DMS153 treated with DMSO at 0.1 percent for 48 hours (cell line): ENCODE measurements around the gene TMEM252.

Source experiments
- DNase-seq: peaks from one replicate; lab custom pipeline; 2025; ENCODE audit not compliant: unreplicated experiment; lab: John Stamatoyannopoulos, UW

TMEM252 gene, protein sequence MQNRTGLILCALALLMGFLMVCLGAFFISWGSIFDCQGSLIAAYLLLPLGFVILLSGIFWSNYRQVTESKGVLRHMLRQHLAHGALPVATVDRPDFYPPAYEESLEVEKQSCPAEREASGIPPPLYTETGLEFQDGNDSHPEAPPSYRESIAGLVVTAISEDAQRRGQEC

GRCh38 chr9:68540712-68541535, at the start of gene TMEM252:
Gene TMEM252 (minus strand): TSS chr9:68540883. CDS start chr9:68540814, 69 bp downstream.
- DNase-seq, result no peak

DNA sequence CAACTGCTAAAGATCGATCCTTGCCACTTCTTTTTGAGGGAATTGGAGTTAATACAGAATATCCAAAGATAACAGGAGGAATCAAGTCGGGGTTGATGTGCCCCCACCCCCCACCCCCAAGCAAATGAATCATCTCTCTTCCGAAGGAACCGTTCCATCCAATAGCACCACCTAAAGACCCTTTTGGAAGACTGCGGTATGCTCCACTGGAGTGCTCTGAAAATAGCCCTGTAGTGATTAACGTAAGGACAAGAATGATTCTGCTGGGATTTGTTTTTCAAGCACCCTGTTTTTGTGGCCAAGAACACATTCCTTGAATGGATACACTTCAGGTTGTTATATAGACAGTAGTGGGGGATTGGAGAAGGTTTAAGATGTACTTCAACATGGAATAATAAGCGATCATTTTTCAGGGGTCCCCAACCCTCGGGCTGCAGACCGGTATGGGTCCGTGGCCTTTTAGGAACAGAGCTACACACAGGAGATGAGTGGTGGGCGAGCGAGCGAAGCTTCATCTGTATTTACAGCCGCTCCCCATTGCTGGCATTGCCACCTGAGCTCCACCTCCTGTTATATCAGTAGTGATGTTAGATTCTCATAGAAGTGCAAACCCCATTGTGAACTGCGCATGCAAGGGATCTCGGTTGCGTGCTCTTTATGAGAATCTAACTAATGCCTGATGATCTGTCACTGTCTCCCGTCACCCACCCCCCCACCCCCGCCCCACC, 44.5 kb upstream of the TMEM252 start:
- no peak for DNase-seq

GRCh38 chr9:68584189-68585033, 43.7 kb upstream of the TMEM252 start:
- peak; percentile 93 for DNase-seq

DNA sequence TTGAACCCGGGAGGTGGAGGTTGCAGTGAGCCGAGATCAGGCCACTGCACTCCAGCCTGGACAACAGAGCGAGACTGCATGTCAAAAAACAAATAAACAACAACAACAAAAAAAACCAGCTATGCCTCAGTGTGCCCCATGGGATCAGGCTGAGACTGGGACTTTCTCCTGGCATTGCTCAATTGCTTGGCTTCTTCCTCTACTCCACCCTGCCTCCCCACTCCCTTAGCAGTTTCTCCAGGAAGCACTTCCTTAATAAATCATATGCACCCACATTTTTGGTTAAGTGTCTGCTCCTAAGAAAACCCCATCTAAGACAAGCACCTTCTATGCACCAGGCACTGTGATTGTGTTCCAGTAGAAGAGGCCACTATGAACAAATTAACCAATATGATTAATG, 41.0 kb upstream of the TMEM252 start:
- DNase-seq, result no peak

DNA sequence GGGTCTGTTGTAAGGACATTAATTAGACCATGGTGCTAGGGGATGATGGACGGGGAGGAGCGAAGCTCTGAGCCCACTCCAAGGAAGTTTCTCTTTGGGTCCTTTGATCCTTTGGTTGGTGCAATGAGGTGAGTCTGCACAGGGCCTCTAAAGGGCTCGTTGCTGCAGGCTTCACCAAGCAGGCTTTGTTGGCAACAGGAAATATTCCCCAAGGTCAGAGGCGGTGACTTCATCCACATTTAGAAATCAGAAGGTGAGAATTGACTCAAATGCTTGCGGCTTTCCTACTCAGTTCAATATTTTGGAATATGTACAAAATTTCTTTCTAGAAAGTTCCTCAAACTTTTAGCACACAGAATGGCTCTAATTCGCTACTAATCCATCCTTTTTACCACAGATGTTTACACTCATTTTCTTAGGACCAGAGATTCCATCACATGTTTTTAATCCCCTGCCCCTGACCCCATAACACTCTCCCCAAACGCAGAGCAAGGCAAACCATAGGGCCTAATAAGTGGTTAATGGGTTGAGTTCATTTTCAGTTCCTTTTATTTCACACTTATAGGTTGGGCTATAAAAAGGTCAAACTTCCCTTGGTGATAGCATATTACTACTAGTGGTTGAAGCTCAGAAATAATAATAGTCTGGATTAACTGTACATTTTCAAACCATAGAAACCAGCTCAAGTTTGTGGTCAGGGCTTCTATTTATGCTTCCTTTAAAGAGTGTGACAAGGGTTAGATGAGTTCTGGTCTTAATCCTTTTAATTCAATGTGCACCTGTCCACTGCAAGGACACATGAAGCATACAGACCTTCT, 37.3 kb upstream of the TMEM252 start:
- no peak for DNase-seq

GRCh38 chr9:68575817-68576216, 35.1 kb upstream of the TMEM252 start:
- DNase-seq, result no peak

DNA sequence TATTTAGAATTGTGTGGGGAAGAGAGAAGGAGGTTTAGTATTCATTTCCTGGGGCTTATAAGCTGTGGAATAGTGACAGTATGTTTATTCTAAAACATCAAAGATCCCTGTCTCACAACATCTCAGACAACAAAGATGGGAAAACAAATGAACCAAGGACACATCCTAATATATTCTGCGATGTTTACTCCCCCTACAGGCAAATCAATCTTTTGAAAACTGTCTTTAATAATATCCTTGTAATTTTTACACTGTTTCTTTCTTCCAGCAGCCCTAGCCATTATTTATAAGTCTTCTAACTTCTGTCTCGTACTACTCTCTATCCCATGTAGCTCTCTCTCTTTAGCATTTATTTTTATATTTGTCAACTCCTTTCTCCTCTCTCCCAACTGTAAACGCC, 33.5 kb upstream of the TMEM252 start:
- no peak for DNase-seq

- no peak for DNase-seq
Measured at GRCh38 chr9:68567565-68567964, 26.9 kb upstream of the TMEM252 start.

GRCh38 chr9:68562461-68562860, 21.8 kb upstream of the TMEM252 start:
- DNase-seq, result no peak

GRCh38 chr9:68560071-68560844, 19.6 kb upstream of the TMEM252 start:
- no peak for DNase-seq

GRCh38 chr9:68558545-68558944, 17.9 kb upstream of the TMEM252 start:
- no peak for DNase-seq

GRCh38 chr9:68555437-68556150, 14.9 kb upstream of the TMEM252 start:
- no peak for DNase-seq

GRCh38 chr9:68552700-68553476, 12.2 kb upstream of the TMEM252 start:
- DNase-seq, result no peak

GRCh38 chr9:68551191-68551590, 10.5 kb upstream of the TMEM252 start:
- DNase-seq, result no peak

- no peak for DNase-seq
Measured at GRCh38 chr9:68548241-68548640, 7.6 kb upstream of the TMEM252 start.

- DNase-seq, result no peak
Measured at GRCh38 chr9:68547417-68547816, 6.7 kb upstream of the TMEM252 start.

- DNase-seq, result no peak
Measured at GRCh38 chr9:68546596-68547390, 6.1 kb upstream of the TMEM252 start.
